Erythroblast (primary cell): ENCODE data around the gene ZNF8.
"Not testable (repeated sequence)": the region's sequence is repeated elsewhere in the genome, so short reads cannot be mapped to it uniquely, and the experiment has no call there.

Experiments used
- DNase-seq, 2 experiments: peaks; one replicate each; lab custom pipeline; 2025; lab: John Stamatoyannopoulos, UW
- GATA1 ChIP-seq: IDR thresholded peaks from 2 replicates; pipeline ENCODE4 v1.6.1; 2011; ENCODE audit warnings: low read depth, mild to moderate bottlenecking, control low read depth, low read length, moderate library complexity
- POLR2A ChIP-seq: IDR thresholded peaks from 2 replicates; pipeline ENCODE4 v1.6.1; 2011; ENCODE audit warnings: mild to moderate bottlenecking, low read length

ZNF8 gene

GRCh38 chr19:58336820-58337219, 58.1 kb downstream of the ZNF8 start:
- TF ChIP-seq POLR2A = no peak
- TF ChIP-seq GATA1 = no peak
- DNase-seq = no peak

GRCh38 chr19:58338336-58338735, 59.6 kb downstream of the ZNF8 start:
- TF ChIP-seq GATA1 = no peak
- no peak for TF ChIP-seq POLR2A
- no peak for DNase-seq

DNA sequence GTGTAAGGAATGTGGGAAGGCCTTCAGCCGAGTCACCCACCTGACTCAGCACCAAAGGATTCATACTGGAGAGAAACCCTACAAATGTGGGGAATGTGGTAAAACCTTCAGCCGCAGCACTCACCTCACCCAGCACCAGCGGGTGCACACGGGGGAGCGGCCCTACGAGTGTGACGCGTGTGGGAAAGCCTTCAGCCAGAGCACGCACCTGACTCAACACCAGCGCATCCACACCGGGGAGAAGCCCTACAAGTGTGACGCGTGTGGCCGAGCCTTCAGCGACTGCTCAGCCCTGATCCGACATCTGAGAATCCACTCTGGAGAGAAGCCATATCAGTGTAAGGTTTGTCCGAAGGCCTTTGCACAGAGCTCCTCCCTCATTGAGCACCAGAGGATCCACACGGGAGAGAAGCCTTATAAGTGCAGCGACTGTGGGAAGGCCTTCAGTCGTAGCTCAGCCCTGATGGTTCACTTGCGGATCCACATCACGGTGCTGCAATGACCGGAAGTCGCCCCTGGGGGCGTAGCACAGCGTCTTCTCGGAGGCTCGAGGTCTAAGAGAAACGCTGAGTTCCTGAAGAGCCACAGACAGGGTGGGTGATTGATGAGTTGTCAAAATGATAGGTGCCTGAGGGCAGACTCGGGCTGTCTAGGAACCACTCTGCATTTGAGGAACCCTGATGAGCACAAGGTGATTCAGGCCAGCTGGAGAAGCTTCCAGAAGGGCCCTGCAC, 60.2 kb downstream of the ZNF8 start:
- no peak for DNase-seq
- TF ChIP-seq GATA1 (no peak), POLR2A (no peak)

GRCh38 chr19:58345558-58345957, 66.8 kb downstream of the ZNF8 start:
- TF ChIP-seq POLR2A = no peak
- TF ChIP-seq GATA1 = no peak
- no peak for DNase-seq

GRCh38 chr19:58346961-58347929, 68.5 kb downstream of the ZNF8 start:
- no peak for DNase-seq
- TF ChIP-seq GATA1 = no peak
- TF ChIP-seq POLR2A = no peak

DNA sequence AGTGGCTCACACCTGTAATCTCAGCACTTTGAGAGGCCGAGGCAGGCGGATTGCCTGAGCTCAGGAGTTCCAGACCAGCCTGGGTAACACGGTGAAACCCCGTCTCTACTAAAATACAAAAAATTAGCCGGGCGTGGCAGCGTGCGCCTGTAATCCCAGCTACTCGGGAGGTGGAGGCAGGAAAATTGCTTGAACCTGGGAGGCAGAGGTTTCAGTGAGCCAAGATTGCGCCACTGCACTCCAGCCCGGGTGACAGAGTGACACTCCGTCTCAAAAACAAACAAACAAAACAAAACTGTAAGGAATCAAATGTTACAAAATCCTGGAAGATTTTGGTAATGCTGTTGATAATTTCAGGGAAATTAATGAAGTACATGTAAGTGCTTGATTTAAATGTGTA, 69.3 kb downstream of the ZNF8 start:
- DNase-seq = not testable (repeated sequence)

DNA sequence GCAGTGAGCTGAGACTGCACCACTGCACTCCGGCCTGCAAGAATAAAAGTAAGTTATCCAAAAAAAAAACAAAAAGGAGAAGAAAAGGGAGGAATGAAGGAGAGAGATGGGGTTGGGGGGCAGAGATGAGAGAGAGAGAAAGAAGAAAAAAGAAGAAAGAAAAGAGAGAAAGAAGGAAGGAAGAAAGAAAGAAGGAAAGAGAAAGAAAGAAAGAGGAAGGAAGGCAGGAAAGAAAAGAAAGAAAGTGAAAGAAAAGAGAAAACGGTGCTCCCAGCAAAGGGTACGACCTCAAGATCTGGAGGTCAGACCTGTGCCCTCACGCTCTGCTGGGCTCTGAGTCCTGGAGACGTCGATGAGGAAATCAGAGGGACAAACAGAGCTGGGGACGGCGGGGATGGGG, 70.8 kb downstream of the ZNF8 start:
- no peak for DNase-seq
- TF ChIP-seq GATA1 (no peak), POLR2A (no peak)

DNA sequence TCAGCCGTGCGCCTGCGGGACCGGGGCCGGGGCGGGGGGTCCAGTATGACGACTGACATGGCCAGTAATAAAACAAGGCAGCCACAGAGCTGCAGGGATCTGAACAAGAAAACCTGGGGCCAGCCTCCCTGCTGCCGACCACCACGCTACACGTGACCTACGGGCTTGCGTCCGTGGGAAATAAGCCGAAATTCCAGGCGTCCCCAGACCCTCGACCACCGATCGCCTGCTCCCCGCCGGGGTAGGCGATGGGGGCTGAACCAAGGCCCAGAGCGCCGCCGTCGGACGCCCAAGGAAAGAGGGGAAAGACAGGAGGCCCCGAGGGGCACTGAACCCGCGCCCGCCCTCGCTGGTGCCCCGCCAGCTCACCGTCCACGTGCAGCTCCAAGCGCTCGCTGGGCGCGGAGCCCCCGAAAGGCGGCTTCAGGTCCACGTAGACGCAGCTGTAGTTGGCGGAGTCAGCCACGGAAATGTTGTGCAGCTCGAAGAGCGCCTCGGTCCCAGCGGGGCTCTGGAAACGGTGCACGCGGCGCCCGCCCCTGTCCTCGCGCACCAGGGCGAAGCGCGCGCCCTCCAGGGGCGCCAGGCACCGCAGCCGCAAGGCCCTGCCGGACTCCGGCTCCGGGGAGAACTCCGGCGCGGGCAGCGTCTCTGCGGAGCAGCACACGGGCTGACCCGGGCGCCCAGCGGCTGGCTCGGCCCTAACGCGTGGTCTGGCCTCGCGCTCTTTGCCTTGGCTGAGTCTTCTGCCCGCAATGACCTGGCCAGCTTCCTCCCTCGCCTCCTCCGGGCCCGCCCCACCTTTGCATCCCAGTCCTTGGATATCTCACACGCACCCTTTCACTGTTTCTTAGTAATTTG, 71.5 kb downstream of the ZNF8 start:
- DNase-seq = peak; percentile 32 to 49
- TF ChIP-seq GATA1 (no peak), POLR2A (no peak)

DNA sequence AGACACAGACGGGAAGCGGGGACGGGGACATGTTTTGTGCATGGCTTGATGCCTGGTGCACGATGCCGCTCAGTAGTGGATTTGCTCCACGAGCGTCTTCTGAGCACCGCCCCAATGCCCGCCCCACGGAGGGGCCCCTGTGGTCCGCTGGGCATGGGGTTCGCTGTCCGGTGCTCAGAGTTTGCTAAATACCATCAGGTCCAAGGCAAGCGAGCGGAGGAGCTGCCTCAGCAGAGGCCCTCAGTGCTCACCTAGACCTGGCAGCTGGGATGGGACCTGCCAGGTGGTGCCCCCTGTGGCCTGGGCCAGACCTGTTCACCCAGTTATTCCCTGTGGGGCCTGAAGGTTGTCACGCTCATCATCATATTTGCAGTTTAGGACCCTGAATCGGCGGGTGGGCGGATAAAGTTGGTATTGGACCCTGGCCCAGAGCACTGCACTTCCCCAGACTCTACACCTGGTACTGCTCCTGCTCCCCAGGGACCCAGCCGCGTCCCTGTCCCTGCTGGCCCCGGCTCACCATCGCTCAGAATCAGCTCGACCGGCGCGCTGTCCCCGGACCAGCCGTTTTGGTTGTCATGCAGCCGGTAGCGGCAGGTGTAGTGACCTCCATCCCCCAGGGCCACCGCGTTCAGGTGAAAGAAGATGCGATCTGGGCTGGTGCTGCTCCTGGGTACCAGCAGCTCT, 72.3 kb downstream of the ZNF8 start:
- DNase-seq = no peak
- no peak for TF ChIP-seq GATA1
- no peak for TF ChIP-seq POLR2A

DNA sequence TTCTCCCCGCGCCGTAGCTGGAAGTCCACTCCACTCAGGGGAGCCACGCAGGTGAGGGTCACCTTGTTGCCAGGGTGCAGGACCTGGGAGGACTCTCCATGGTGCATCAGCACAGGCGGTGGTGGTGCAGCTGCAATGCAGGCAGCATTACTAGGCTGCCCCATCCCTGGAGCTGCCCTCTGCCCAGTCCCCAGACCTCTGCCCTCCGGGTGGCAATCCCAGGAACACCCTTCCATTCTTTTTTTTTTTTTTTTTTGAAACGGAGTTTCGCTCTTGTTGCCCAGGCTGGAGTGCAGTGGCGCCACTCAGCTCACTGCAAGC, 72.8 kb downstream of the ZNF8 start:
- no peak for TF ChIP-seq GATA1
- no peak for TF ChIP-seq POLR2A

DNA sequence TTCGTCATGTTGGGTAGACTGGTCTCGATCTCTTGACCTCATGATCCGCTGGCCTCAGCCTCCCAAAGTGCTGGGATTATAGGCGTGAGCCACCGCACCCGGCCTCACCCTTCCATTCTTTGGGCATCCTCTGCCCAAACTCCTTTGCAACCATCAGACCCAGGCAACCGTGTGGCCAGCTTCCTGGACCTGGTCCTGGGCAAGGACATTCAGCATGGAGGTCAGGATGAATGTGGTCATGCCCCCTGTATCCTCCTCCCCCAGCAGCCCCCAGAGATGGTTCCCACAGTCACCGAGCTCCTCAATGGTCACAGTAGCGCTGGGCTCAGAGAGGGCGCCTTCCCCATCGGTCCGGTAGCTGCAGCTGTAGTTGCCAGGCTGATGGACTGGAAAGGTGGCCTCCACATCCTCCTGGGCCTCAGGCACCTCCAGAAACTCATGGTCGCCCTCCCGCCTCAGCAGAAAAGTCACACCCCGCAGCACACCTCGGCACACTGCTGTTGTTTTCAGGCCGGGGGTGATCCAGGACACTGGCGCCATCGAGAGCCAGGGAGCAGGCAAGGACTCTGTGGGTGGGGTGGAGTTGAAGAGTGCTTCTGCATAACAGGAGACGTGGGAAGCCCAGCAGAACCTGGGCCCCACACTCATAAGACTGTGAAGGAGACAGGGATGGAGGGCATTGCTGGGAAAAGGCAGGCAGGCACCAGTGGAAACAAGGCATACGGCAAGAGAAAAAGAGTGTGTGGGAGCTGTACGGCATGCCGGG, 73.4 kb downstream of the ZNF8 start:
- no peak for DNase-seq

More for the DNA sequence above, 72.8 kb downstream of the ZNF8 start:
- DNase-seq = no peak

More for the DNA sequence above, 73.4 kb downstream of the ZNF8 start:
- no peak for TF ChIP-seq POLR2A
- no peak for TF ChIP-seq GATA1
